Measurements from ENCODE around the gene GPM6B. TPM values are rescaled to one million over a fixed set of nuclear protein-coding genes. Genes with fewer than 3 reads are reported as not detected.

Gene GPM6B
- total RNA-seq, 2 experiments from 2014 or later: not detected

- Histone ChIP-seq H3K9me3 (ENCODE audit: low read length) (no peaks in the 10 kb centered on the region), H3K4me3 (ENCODE audit: low read depth, low read length, poor library complexity, severe bottlenecking) (no peak overlapping the region), H3K36me3 (ENCODE audit: insufficient read depth, low read length) (no peaks in the 10 kb centered on the region), H3K4me1 (ENCODE audit: insufficient read depth, low read length, poor library complexity, severe bottlenecking) (no peaks in the 10 kb centered on the region), H2AFZ (ENCODE audit: low read length) (no peak overlapping the region), H3K79me2 (ENCODE audit: insufficient read depth, low read depth, low read length) (no peaks in the 10 kb centered on the region), H3K27ac (ENCODE audit: low read depth, low read length, poor library complexity, severe bottlenecking) (no peak overlapping the region), H3K4me2 (ENCODE audit: low read length) (no peak overlapping the region), H3K9me2 (ENCODE audit: insufficient read depth, low read length) (no peaks in the 10 kb centered on the region), H4K20me1 (ENCODE audit: insufficient read depth, low read length) (no peaks in the 10 kb centered on the region)
- CTCF ChIA-PET (ENCODE audit: unreplicated experiment): no interaction called here
- no peak for DNase-seq (ENCODE audit: low spot score)
- no TSS peak for BruUV-seq (replicated peaks)
- POLR2A ChIA-PET: interaction anchor here (0.6 kb wide), 1 partner anchor 1294 kb away, joined by 3 read pairs; no protein-coding TSS in a partner anchor
- TF ChIP-seq EZH2phosphoT487 (IDR thresholded peaks at IDR 0.05; ENCODE audit: borderline replicate concordance, low read depth, low read length) (no peak), CTCF (conservative IDR thresholded peaks at IDR 0.05; ENCODE audit: low read length) (no peak)
- intact Hi-C loops (cut with micrococcal nuclease; ENCODE audit: unreplicated experiment): no loop called here
Measured at GRCh38 chrX:13821738-13822137, 4.8 kb upstream of the GPM6B start.

GRCh38 chrX:13816176-13816575, 717 bp downstream of the GPM6B start:
- BruUV-seq (replicated peaks): no TSS peak
- no peak overlapping the region for H3K4me2 ChIP-seq (ENCODE audit: low read length)
- no peaks in the 10 kb centered on the region for H3K36me3 ChIP-seq (ENCODE audit: insufficient read depth, low read length)
- H3K27ac ChIP-seq (ENCODE audit: low read depth, low read length, poor library complexity, severe bottlenecking): no peak overlapping the region
- H3K9me3 ChIP-seq (ENCODE audit: low read length): no peaks in the 10 kb centered on the region
- TF ChIP-seq EZH2phosphoT487 (IDR thresholded peaks at IDR 0.05; ENCODE audit: borderline replicate concordance, low read depth, low read length) (no peak), CTCF (conservative IDR thresholded peaks at IDR 0.05; ENCODE audit: low read length) (no peak)
- intact Hi-C loops (cut with micrococcal nuclease; ENCODE audit: unreplicated experiment): no loop called here
- no peaks in the 10 kb centered on the region for H3K79me2 ChIP-seq (ENCODE audit: insufficient read depth, low read depth, low read length)
- no peaks in the 10 kb centered on the region for H3K4me1 ChIP-seq (ENCODE audit: insufficient read depth, low read length, poor library complexity, severe bottlenecking)
- no peak for DNase-seq (ENCODE audit: low spot score)
- ChIA-PET CTCF (ENCODE audit: unreplicated experiment) (no interaction called here), POLR2A (interaction anchor here (0.5 kb wide), 1 partner anchor 111 kb away, joined by 3 read pairs; no protein-coding TSS in a partner anchor)
- H2AFZ ChIP-seq (ENCODE audit: low read length): no peak overlapping the region
- H3K9me2 ChIP-seq (ENCODE audit: insufficient read depth, low read length): no peaks in the 10 kb centered on the region
- H4K20me1 ChIP-seq (ENCODE audit: insufficient read depth, low read length): no peaks in the 10 kb centered on the region
- no peak overlapping the region for H3K4me3 ChIP-seq (ENCODE audit: low read depth, low read length, poor library complexity, severe bottlenecking)

- intact Hi-C loops (cut with micrococcal nuclease; ENCODE audit: unreplicated experiment): no loop called here
- BruUV-seq (replicated peaks): no TSS peak
- DNase-seq (ENCODE audit: low spot score): no peak
- H3K9me3 ChIP-seq (ENCODE audit: low read length): no peaks in the 10 kb centered on the region
- TF ChIP-seq EZH2phosphoT487 (IDR thresholded peaks at IDR 0.05; ENCODE audit: borderline replicate concordance, low read depth, low read length) (no peak), CTCF (conservative IDR thresholded peaks at IDR 0.05; ENCODE audit: low read length) (no peak)
- no peak overlapping the region for H3K4me3 ChIP-seq (ENCODE audit: low read depth, low read length, poor library complexity, severe bottlenecking)
- no peaks in the 10 kb centered on the region for H3K4me1 ChIP-seq (ENCODE audit: insufficient read depth, low read length, poor library complexity, severe bottlenecking)
- H3K27ac ChIP-seq (ENCODE audit: low read depth, low read length, poor library complexity, severe bottlenecking): no peak overlapping the region
- no peaks in the 10 kb centered on the region for H3K9me2 ChIP-seq (ENCODE audit: insufficient read depth, low read length)
- no peaks in the 10 kb centered on the region for H3K79me2 ChIP-seq (ENCODE audit: insufficient read depth, low read depth, low read length)
- POLR2A ChIA-PET: interaction anchor here (0.5 kb wide), 1 partner anchor 112 kb away, joined by 3 read pairs; no protein-coding TSS in a partner anchor
- H4K20me1 ChIP-seq (ENCODE audit: insufficient read depth, low read length): no peaks in the 10 kb centered on the region
- H3K4me2 ChIP-seq (ENCODE audit: low read length): no peak overlapping the region
- H2AFZ ChIP-seq (ENCODE audit: low read length): no peak overlapping the region
- CTCF ChIA-PET (ENCODE audit: unreplicated experiment): no interaction called here
- H3K36me3 ChIP-seq (ENCODE audit: insufficient read depth, low read length): no peaks in the 10 kb centered on the region
Measured at GRCh38 chrX:13815664-13816063, 1.2 kb downstream of the GPM6B start.
